HCT116 (cell line): ENCODE data around the gene APOM. TPM values are rescaled to one million over a fixed set of nuclear protein-coding genes. Genes with fewer than 3 reads are reported as not detected.
A peak's percentile ranks its signal among the peaks of the same experiment; 100 is the strongest.

ENCODE experiments used
- ATAC-seq: fragments of 200-7000 bp; cut with Tn5 transposase; 2 replicates; pipeline ENCODE4 v1.9.1; 2020; ENCODE audit warnings: mild to moderate bottlenecking, moderate library complexity
- BruUV-seq: library from RNA; stranded (reverse); fragments of 400-500 nt; replicated peaks from 2 replicates; lab custom pipeline; 2021; lab: Mats Ljungman, UMichigan
- CTCF ChIA-PET: fragments of 300-600 bp; sonication (Branson Sonifier 250); formaldehyde crosslinking; loops from one replicate; lab custom pipeline; 2021; ENCODE audit warnings: antibody characterized with exemption; lab: Charles Lee
- POLR2A ChIA-PET: fragments of 300-600, 350-600 bp; sonication (Branson Sonifier 250); formaldehyde crosslinking; loops from one replicate; lab custom pipeline; 2021; ENCODE audit warnings: antibody characterized with exemption; lab: Charles Lee
- RAD21 ChIA-PET, 2 experiments: fragments of 300-600 bp; sonication (Branson Sonifier 250); formaldehyde crosslinking; loops; one replicate each; lab custom pipeline; 2023; ENCODE audit warnings: low total read pairs in 2 of 2; ENCODE audit not compliant: uncharacterized antibody in 2 of 2, unreplicated experiment in 2 of 2, low non-redundant PET in 1 of 2; lab: Charles Lee
- DNase-seq: peaks from one replicate; pipeline ENCODE4 v3.0.0-alpha.2; 2010; ENCODE audit warnings: low read depth, low spot score
- H2AFZ ChIP-seq: fragments of 200-600 bp; shearing (Covaris generic), sonication (generic); 2 replicates; pipeline ENCODE4 v1.6.1; 2017; ENCODE audit warnings: low read depth, mixed run types, mixed read lengths, antibody characterized with exemption, low read length; ENCODE audit not compliant: poor library complexity, severe bottlenecking
- H3K27ac ChIP-seq: 2 replicates; pipeline ENCODE4 v1.5.1; 2012; ENCODE audit warnings: low read depth, low read length
- H3K27me3 ChIP-seq: fragments of 200-600 bp; sonication (generic); 2 replicates; pipeline ENCODE4 v1.6.1; 2016; ENCODE audit warnings: mixed run types, low read length, mixed read lengths; ENCODE audit not compliant: insufficient read depth
- H3K36me3 ChIP-seq, 2 experiments: fragments of 200-500 bp in 1 of 2; fragments of 200-600 bp in 1 of 2; sonication (Bioruptor generic) in 1 of 2; sonication (generic) in 1 of 2; 2 replicates each; pipeline versions ENCODE4 v1.5.1 to v1.6.1; 2014 to 2016; ENCODE audit warnings: low read length in 2 of 2, inconsistent platforms in 1 of 2, mixed read lengths in 1 of 2, mixed run types in 1 of 2; ENCODE audit not compliant: insufficient read depth in 2 of 2, control insufficient read depth in 1 of 2
- H3K4me1 ChIP-seq, 2 experiments: fragments of 200-600 bp in 1 of 2; sonication (generic) in 1 of 2; 2 replicates each; pipeline versions ENCODE4 v1.5.1 to v1.6.1; 2012 to 2017; ENCODE audit warnings: low read length in 2 of 2, inconsistent platforms in 1 of 2, mild to moderate bottlenecking in 1 of 2, mixed read lengths in 1 of 2, mixed run types in 1 of 2, moderate library complexity in 1 of 2; ENCODE audit not compliant: insufficient read depth in 2 of 2, control insufficient read depth in 1 of 2
- H3K4me2 ChIP-seq: fragments of 200-600 bp; sonication (generic); 2 replicates; pipeline ENCODE4 v1.6.1; 2017; ENCODE audit warnings: mixed run types, low read length, mixed read lengths
- H3K4me3 ChIP-seq, 2 experiments: fragments of 200-600 bp in 1 of 2; sonication (generic) in 1 of 2; replicated peaks in 1 of 2; 2 replicates each; pipeline ENCODE4 v1.5.1; 2011 to 2016; ENCODE audit warnings: low read length in 2 of 2, control low read depth in 1 of 2, low read depth in 1 of 2, mild to moderate bottlenecking in 1 of 2, mixed read lengths in 1 of 2, mixed run types in 1 of 2
- H3K79me2 ChIP-seq: fragments of 200-600 bp; sonication (generic); 2 replicates; pipeline ENCODE4 v1.6.1; 2017; ENCODE audit warnings: mild to moderate bottlenecking, mixed run types, low read length, moderate library complexity, mixed read lengths; ENCODE audit not compliant: insufficient read depth
- H3K9ac ChIP-seq: fragments of 200-600 bp; sonication (generic); 2 replicates; pipeline ENCODE4 v1.6.1; 2016; ENCODE audit warnings: low read length, mixed read lengths
- H3K9me2 ChIP-seq: fragments of 200-600 bp; sonication (generic), shearing (Covaris generic); 2 replicates; pipeline ENCODE4 v1.6.1; 2017; ENCODE audit warnings: mixed run types, mild to moderate bottlenecking, moderate library complexity; ENCODE audit not compliant: insufficient read depth
- H3K9me3 ChIP-seq, 2 experiments: fragments of 200-500 bp in 1 of 2; fragments of 200-600 bp in 1 of 2; sonication (Bioruptor generic) in 1 of 2; sonication (generic) in 1 of 2; 2 replicates each; pipeline ENCODE4 v1.6.1; 2014 to 2017; ENCODE audit warnings: low read length in 2 of 2, mixed read lengths in 2 of 2, inconsistent platforms in 1 of 2, low read depth in 1 of 2, mild to moderate bottlenecking in 1 of 2, mixed run types in 1 of 2, moderate library complexity in 1 of 2; ENCODE audit not compliant: control insufficient read depth in 1 of 2, insufficient read depth in 1 of 2
- H4K20me1 ChIP-seq: fragments of 200-600 bp; sonication (generic), shearing (Covaris generic); 2 replicates; pipeline ENCODE4 v1.6.1; 2017; ENCODE audit warnings: mixed run types, mild to moderate bottlenecking, moderate library complexity; ENCODE audit not compliant: insufficient read depth
- ELF1 ChIP-seq: IDR thresholded peaks from 2 replicates; pipeline ENCODE4 v1.6.1; 2012; ENCODE audit warnings: low read depth, borderline replicate concordance
- EZH2 ChIP-seq: fragments of 200-600 bp; sonication (generic); IDR thresholded peaks from 2 replicates; pipeline ENCODE4 v1.6.1; 2017; ENCODE audit warnings: antibody characterized with exemption, mixed run types
- FOSL1 ChIP-seq: IDR thresholded peaks from 2 replicates; pipeline ENCODE4 v1.6.1; 2012; ENCODE audit warnings: low read depth
- JUND ChIP-seq: IDR thresholded peaks from 2 replicates; pipeline ENCODE4 v1.6.1; 2012
- POLR2AphosphoS5 ChIP-seq: IDR thresholded peaks from 2 replicates; pipeline ENCODE4 v1.6.1; 2011; ENCODE audit warnings: mild to moderate bottlenecking, low read depth, low read length, moderate library complexity
- RAD21 ChIP-seq: IDR thresholded peaks from 2 replicates; pipeline ENCODE4 v1.6.1; 2012; ENCODE audit warnings: low read depth, mild to moderate bottlenecking
- REST ChIP-seq: IDR thresholded peaks from 2 replicates; pipeline ENCODE4 v1.6.1; 2012; ENCODE audit warnings: low read depth
- SIN3A ChIP-seq: IDR thresholded peaks from 2 replicates; pipeline ENCODE4 v1.6.1; 2012; ENCODE audit warnings: low read depth
- SRF ChIP-seq: IDR thresholded peaks from 2 replicates; pipeline ENCODE4 v1.6.1; 2012; ENCODE audit warnings: low read depth
- ZBTB33 ChIP-seq: IDR thresholded peaks from 2 replicates; pipeline ENCODE4 v1.6.1; 2011; ENCODE audit warnings: mild to moderate bottlenecking, low read length, moderate library complexity; ENCODE audit not compliant: insufficient replicate concordance; ENCODE audit errors: extremely low read depth
- ZNF274 ChIP-seq: fragments of 200-500 bp; sonication (Bioruptor generic); IDR thresholded peaks from 2 replicates; pipeline ENCODE4 v1.6.1; 2014; ENCODE audit warnings: mild to moderate bottlenecking, low read depth, low read length, inconsistent platforms
- intact Hi-C: fragments of 100-400 bp; cut with micrococcal nuclease; formaldehyde crosslinking; loops from 2 replicates; pipeline ENCODE4 v1.10.0; 2022
- total RNA-seq: library from RNA; stranded (reverse); gene quantifications from one replicate; pipeline ENCODE4 v1.2.1, GENCODE V29; 2021; ENCODE audit not compliant: unreplicated experiment

APOM gene
- total RNA-seq, 1 experiment from 2014 or later, result 2.2 TPM

- no TSS peak for BruUV-seq
- POLR2A ChIA-PET, result interaction anchor here (0.5 to 1.4 kb wide), 3 partner anchors 12 to 144 kb away, joined by 3 to 5 read pairs (median 3); partner anchors contain the start of genes ABHD16A, HSPA1B and NFKBIL1
- peaks cover 13 to 25% of the 10 kb centered on the region in 2 experiments; a peak in 2 of 4 replicates for H3K36me3 ChIP-seq
These were observed 35.4 kb downstream of the APOM start for GRCh38 chr6:31691078-31691463.

GRCh38 chr6:31691564-31692108 is 35.9 kb downstream of the APOM start:
- ChIA-PET POLR2A (interaction anchor here (0.5 to 1.4 kb wide), 2 partner anchors 136 to 144 kb away, joined by 3 to 5 read pairs; partner anchors contain the start of genes HSPA1B and NFKBIL1), RAD21 (no interaction called here)
- TF ChIP-seq ELF1, result no peak
- no peak for TF ChIP-seq REST
- no peak for TF ChIP-seq ZBTB33
- TF ChIP-seq POLR2AphosphoS5, result no peak
- no peak for TF ChIP-seq RAD21
- TF ChIP-seq JUND, result no peak
- TF ChIP-seq EZH2, result no peak
- no peak for TF ChIP-seq SIN3A
- no peak for TF ChIP-seq ZNF274
- TF ChIP-seq FOSL1, result no peak

More at GRCh38 chr6:31691078-31691463, 35.4 kb downstream of the APOM start:
- peak overlapping the region; percentile 30; the same call in 1 of the 2 replicates for H3K9ac ChIP-seq
- ChIA-PET CTCF (interaction anchor here (0.7 to 1.1 kb wide), 2 partner anchors 39 to 172 kb away, joined by 3 read pairs; partner anchors contain the start of gene NEU1), RAD21 (no interaction called here)
- H3K4me1 ChIP-seq, result peaks cover 11 to 16% of the 10 kb centered on the region in 2 experiments
- H3K9me3 ChIP-seq, result no peaks in the 10 kb centered on the region
- no peaks in the 10 kb centered on the region for H3K79me2 ChIP-seq
- H3K4me2 ChIP-seq, result peak overlapping the region; percentile 47
- H3K27ac ChIP-seq, result 0 out of 2 replicates have a peak overlapping the region, but pooled peaks have one; percentile 23
- ATAC-seq (no peak), DNase-seq (no peak)
- H2AFZ ChIP-seq, result no peak overlapping the region
- no peak overlapping the region for H3K4me3 ChIP-seq
- no peaks in the 10 kb centered on the region for H3K9me2 ChIP-seq
- intact Hi-C loops, result no loop called here
- H3K27me3 ChIP-seq, result no peaks in the 10 kb centered on the region
- no peaks in the 10 kb centered on the region for H4K20me1 ChIP-seq
- no peak for TF ChIP-seq SRF

More at GRCh38 chr6:31691564-31692108, 35.9 kb downstream of the APOM start:
- no peak for ATAC-seq
- Histone ChIP-seq H3K4me2 (no peak overlapping the region), H3K4me3 (no peak overlapping the region), H3K27ac (no peak overlapping the region), H3K79me2 (no peaks in the 10 kb centered on the region), H2AFZ (no peak overlapping the region), H3K9me3 (no peaks in the 10 kb centered on the region), H3K9me2 (no peaks in the 10 kb centered on the region), H3K27me3 (no peaks in the 10 kb centered on the region), H3K36me3 (peaks cover 19 to 25% of the 10 kb centered on the region in 2 experiments; a peak in 3 of 4 replicates), H3K4me1 (peaks cover 11 to 16% of the 10 kb centered on the region in 2 experiments), H4K20me1 (no peaks in the 10 kb centered on the region), H3K9ac (no peak overlapping the region)
- CTCF ChIA-PET, result no interaction called here
- intact Hi-C loops, result no loop called here
- no TSS peak for BruUV-seq
- DNase-seq, result no peak
